SU-DHL-6 (cell line): ENCODE results near the gene HOXB5.

Experiments
- EZH2phosphoT487 ChIP-seq: fragments of 200-600 bp; sonication (generic), shearing (Covaris generic); conservative IDR thresholded peaks from 2 replicates; pipeline ENCODE4 v1.6.1; 2018; ENCODE audit warnings: mild to moderate bottlenecking, antibody characterized with exemption, low read length, moderate library complexity, mixed read lengths
- TF ChIP-seq, protein P1 (sequence below): fragments of 200-600 bp; sonication (generic); IDR thresholded peaks from one replicate; pipeline ENCODE4 v1.5.1; 2017; ENCODE audit warnings: antibody characterized with exemption, mild to moderate bottlenecking, low read length, moderate library complexity; ENCODE audit not compliant: insufficient read depth, poor library complexity, severe bottlenecking

DNA sequence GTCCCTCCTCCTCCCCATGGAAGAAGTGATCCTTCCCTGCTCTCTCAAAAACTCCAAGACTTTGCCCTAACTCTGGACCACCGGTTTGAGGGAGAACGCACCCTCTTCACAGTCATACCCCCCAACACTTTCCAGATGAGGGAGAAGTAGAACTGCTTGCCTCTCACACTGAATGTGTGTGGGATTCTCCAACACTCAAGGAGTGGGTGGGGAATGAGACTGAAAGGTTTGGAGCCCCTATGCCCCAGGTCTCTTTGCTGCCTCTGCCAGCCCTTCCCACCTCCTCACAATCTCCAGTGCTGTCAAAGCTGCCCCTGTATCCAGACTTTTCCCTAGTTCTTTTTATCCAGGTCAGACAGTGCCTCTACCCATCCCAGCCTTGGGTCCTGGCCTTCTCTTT lies 26.9 kb downstream of the HOXB5 start:
- TF ChIP-seq, protein P1, sequence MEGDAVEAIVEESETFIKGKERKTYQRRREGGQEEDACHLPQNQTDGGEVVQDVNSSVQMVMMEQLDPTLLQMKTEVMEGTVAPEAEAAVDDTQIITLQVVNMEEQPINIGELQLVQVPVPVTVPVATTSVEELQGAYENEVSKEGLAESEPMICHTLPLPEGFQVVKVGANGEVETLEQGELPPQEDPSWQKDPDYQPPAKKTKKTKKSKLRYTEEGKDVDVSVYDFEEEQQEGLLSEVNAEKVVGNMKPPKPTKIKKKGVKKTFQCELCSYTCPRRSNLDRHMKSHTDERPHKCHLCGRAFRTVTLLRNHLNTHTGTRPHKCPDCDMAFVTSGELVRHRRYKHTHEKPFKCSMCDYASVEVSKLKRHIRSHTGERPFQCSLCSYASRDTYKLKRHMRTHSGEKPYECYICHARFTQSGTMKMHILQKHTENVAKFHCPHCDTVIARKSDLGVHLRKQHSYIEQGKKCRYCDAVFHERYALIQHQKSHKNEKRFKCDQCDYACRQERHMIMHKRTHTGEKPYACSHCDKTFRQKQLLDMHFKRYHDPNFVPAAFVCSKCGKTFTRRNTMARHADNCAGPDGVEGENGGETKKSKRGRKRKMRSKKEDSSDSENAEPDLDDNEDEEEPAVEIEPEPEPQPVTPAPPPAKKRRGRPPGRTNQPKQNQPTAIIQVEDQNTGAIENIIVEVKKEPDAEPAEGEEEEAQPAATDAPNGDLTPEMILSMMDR = no peak
- TF ChIP-seq EZH2phosphoT487 = no peak
